NCI-H146 treated with DMSO at 0.1 percent for 48 hours (cell line): Measurements from ENCODE around the gene RALGPS1.

Source experiments
- DNase-seq: peaks from one replicate; lab custom pipeline; 2025; ENCODE audit not compliant: unreplicated experiment; lab: John Stamatoyannopoulos, UW

RALGPS1 gene

DNA sequence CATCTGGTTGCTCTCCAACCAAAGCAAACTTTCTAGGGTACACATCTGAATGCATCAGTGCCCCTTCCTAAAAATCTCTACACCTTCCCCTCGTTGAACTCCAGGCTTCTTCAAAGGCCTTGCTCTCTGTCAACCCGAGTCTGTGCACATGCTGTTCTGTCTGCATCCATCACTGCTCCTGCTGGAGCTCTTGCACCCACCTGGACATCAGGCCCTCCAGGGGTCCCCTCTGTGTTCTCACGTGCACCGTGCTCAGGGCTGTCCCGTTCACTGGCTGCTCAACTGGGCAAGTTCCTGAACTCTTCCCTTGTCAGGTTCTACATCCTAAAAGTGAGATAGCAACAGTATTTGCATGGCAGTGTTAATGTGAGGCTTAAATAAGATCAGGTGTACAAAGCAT is 270.6 kb downstream of the RALGPS1 start:
- no peak for DNase-seq

DNA sequence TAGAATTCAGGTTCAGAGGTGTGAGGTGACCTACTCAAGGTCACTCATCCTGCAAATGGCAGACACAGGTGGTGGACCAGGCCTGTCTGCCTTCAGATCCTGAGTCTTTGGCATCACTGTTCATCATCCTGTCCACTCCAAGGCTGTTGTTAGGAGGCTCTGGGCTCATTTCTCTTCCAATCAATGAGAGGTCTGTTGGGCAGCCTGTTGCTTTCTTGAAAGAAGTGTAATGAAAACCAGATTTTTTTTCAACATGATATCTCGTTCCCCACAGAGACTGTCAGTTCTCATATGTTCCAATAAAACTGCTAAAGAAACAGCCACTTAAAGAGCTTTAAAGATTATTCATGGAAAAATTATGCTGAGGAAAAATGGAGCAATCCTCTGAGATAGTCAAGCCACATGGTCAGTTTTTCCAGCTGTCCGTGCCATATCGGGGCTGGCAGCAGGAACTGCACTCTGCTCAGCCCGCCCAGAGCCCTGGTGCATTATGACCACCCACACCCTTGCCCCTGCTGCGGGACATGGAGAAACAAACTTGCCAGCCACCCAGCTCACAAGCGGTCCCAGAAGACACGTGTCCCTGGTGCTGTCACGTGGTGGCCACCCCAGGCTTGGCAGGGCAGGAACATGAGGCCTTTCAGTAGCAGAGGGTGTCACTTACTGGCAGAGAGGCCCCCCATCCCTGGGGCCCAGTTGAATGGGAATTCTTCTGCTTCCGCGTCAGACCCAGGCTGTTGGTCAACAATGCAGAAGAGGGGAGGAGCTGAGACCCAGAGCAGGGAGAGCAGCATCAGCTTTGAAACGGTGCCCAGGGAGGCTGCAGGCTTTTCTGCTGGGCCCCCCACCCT is 271.6 kb downstream of the RALGPS1 start:
- DNase-seq = no peak

DNA sequence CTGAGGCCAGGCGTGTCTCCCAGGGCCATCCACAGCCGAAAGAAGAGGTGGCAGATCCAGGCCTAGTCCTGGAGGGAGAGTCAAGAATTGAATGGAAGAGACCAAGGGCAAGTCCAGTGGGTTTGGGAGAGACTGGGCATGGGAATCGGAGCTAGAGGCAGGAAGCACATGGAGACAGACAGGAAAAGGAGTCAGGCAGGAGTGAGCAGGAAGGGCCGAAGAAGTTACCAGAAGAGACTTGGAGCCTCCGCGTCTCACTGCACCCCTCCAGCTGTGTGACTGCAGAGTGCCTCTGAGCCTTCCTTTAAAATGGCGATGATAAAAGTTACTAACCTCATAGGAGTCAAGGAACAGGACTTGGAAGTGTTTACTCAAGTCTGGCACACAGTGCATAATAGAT is 272.2 kb downstream of the RALGPS1 start:
- DNase-seq = no peak

DNA sequence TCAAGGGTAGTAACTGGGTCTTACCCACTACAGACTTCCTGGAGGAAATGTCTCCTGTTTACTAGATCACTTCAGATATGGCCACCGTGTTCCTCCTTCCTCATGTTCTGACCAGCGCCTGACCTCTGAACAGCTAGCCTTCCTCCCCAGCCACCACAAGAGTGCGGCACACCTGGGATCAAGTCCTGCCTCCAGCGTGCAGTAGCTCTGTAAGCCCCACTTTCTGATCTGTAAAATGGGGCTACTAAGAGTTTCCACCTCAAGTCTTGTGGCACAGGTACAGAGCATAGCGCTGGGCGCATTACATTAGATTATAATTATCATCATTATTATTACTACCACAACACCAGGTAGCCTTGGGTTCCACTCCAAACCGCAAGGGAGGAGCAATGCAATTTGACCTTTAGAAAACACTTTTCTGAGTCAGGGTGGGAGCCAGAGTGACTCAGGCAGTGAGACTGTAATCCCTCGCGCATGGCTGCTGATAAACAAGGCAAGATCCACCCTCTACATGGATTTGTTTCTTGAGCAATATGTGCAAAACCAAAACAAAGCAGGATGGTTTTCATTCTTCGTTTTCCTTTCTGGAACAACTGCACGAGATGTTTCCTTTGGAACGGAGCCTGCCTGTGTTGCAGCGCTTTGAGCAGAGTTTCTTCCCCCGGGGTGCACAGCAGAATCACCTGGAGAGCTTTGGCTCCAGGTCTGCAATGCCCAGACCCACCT is 272.8 kb downstream of the RALGPS1 start:
- no peak for DNase-seq

DNA sequence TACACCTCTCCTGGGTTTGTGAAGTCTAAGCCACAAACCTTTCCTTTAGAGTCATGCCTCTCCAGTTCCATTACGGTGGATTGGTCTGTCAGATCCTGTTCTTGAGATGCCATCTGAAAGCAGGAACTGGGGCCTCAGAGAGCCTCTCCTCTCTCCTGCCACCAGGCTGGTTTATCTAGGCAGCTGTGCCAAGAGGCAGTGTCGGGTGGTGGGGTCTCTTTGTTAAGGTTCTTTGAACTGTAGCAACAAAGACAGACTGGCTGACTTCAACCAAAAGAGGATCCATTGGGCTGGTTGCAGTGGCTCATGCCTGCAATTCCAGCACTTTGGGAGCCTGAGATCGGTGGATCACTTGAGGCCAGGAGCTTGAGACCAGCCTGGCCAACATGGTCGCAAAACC is 273.8 kb downstream of the RALGPS1 start:
- DNase-seq = no peak

DNA sequence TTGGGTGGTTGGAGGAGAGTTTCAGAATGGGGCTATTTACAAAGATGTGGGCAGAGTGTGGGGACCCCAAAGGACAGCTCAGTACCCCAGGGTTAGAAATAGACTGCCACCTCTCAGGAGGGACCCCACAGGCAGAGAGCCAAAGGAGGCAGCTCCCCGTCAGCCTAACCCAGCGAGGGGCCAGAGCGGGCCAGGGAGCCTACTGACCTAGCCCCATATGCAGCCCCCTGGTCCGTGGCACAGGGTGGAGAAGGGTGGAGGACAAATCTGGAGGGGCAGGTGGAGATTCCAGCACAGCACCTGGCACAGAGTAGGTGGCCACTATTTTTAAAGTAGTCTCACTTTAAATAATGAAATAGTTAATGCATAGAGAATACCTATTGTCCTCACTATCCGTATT is 275.0 kb downstream of the RALGPS1 start:
- DNase-seq = no peak

DNA sequence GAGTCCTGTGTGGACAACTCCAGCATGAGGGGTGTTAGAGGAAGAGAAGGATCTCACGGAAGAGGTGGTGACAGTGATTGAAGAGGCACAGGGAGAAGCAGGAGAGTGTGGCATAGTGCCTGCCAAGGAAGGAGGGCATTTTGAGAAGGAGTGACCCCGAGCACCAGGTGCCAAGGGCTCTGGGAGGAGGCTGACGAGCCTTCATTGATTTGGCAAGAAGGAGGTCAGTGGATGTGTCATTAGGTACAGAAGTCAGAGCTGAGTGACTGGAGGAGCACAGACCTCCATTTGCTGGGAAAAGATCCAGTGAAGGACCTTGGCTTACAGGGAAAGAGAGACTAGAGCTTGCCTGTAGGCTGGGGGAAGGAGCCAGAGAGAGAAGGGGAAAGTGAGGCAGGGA is 278.2 kb downstream of the RALGPS1 start:
- DNase-seq = no peak

DNA sequence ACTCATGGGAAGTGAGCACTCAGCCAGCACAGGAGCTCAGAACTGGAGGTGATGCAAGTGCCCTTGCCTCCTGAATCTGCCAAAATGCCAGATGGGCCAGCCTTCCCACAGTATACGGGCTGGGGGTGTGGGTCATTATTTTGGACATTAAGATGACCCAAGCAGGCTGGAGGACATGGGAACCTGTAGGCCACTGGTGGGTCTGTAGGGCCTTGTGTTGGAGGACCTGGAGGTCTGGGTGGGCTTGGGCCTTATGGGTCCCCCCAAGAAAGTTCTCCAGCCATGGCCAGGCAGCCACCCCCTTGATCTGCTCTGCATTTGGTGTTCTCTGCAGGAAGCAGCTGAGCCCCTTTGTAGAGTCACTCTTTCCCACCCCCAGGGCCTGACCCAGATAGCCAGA is 278.9 kb downstream of the RALGPS1 start:
- no peak for DNase-seq

DNA sequence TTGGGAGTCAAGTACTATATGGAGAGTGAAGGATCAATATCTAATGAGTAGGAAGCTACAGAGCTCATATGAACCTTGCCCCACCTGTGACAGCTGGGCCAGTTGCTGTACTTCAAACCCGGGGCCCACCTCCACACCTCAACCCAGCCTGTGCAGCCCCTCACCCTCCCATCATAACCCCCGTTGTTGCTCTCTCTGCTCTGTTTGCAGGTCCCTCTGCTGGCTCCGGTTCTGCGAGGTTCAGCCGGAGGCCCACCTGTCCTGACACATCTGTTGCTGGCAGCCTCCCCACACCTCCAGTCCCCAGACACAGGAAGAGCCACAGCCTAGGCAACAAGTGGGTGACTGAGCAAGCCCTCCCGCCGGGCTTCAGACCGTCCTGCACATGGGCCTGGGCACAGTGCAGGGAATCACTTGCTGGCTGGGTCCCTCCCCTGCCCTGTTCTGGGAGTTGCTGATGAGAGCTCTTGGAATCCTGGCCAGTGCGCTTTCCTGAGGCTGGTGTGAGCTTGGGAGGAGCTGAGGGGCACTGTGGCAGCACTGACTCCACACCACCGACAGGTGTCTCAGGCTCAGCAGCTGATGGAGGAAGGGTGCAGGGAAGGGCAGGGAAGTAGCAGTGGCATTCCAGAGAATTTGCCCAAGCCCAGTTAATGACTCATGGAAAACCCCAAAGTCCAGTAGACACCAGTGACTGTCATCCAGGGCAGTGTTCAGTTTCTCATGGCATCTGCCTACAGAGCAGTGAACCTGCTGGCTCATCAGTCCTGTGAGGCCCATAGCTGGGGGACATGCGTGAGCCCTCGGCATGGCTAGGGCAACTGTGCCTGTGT is 280.5 kb downstream of the RALGPS1 start:
- DNase-seq = no peak

DNA sequence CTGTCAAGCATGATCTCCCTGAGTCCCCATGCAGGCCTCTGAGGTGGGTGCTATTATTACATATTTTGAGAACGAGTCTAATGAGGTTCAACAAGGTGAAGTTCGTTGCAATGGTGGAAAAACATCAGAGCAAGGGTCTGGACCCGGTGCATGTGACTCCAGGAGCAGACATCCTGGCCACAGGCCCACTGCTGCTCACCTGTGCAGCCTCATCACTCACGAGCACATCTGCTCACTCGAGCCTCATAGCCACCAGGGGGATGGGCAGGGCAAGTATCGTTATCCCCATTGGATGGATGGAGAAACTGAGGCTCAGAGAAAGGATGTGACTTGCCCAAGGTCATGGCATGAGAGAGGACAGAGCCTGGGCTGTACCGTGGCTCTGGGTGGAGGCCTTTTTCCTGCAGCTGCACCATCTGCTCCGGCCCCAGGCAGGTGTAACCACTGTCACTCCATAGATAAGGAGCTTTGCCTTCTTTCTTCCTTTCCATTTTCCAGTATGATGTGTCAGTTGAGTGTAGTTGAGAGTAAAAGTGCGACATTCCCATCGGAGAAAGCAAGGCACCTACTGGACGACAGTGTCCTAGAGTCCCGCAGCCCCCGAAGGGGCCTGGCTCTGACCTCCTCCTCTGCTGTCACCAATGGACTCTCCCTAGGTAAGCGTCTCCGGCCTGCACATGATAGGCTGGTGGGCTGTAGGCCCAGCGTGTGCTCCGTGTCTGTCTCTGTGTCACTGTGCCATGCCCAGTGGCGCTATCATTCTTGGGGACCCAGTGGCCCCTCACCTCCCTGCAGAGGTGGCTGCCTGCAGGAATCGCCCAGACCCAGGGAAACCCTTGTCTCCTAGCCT is 281.6 kb downstream of the RALGPS1 start:
- DNase-seq = no peak

DNA sequence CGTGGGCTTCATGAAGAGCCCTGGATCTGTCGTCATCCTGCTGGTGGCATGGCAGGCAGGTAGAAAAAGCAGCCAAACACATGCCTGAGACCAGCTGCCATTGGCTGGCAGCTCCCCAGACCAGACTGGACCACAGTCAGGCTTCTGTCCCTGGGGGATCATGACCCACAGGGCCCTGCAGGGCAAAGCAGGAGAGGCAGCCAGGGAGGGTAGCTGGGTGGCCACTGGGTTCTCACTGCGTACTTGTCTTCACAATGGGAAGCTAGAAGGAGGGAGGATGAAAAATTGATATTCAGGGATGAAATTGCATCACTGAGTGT is 282.2 kb downstream of the RALGPS1 start:
- DNase-seq = no peak

DNA sequence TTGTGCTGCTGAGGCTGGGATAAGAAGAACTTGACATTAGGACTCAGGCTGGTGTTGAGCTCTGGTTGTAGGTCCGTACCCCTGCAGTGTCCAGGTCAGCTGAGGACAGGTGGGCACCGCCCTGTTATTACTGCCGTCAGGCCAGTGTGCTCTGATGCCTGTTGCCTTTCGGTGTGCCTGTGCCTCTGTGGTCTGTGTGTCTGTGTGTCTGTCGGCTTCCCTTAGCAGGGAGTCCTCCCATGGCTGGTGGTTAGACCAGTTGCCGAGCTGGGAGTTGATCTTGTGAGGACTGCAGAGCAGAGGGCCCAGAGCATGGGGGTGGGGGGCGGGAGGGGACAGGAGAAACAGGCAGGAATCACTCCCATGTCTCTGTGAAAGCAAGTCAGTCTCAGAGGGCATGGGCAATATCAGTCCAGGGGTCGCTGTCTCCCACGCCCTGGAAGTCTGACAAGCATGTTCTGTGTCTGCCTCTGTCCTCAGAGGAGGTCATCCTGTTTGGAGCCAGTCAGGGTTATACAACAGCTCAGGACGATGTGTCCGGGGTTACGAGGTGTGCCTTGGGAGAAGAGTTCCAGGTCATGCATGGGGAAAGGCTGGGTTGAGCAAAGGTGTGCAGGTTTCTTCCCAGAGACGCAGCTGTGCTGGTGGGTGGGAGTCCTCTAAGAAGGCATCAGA is 282.7 kb downstream of the RALGPS1 start:
- DNase-seq = no peak

DNA sequence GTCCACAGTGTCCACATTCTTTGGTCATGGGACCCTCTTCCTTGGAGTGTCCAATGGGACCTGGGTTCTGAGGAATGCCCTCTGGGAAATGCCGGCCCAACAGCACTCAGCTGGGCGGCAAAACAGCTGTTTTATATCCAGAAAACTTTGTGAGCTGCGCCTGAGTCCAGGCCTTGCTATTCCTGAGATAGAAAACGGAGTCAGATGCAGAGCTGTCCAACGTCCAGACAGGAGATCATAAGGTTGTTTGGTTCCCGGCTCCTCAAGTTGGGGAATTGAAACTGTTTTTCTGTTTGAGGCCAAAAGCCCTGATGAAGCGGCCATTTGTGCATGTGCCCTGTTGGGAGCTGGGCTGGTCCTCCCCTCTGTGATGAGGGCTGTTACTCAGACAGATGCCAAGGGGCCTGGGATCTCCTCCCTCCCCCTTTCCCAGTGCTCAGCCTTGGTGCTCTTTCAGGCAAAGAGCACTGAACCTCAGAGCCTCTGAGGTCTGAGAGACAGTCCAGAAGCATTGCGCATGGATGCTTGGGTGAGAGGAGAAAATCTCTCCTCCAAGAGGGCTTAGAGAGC is 283.4 kb downstream of the RALGPS1 start:
- DNase-seq = no peak

DNA sequence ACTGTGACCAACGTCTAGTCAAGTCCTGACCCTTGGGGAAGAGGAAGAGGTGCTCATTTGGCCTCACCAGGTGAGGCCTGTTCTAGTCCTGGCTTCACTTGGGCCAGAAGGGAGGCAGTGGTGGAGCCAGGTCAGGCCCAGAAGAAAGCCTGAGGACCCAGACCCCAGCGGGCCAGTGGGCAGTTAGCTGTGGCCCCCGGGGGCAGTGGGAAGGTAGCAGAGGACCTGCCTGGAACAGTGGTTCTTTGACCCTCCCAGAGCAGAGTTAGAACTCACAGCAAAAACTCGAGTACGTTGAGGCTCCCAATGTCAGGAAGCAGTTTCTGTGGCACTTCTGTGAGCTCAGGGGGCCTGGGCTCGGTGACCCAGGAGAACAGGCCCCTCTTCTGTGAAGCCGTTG is 284.0 kb downstream of the RALGPS1 start:
- no peak for DNase-seq

DNA sequence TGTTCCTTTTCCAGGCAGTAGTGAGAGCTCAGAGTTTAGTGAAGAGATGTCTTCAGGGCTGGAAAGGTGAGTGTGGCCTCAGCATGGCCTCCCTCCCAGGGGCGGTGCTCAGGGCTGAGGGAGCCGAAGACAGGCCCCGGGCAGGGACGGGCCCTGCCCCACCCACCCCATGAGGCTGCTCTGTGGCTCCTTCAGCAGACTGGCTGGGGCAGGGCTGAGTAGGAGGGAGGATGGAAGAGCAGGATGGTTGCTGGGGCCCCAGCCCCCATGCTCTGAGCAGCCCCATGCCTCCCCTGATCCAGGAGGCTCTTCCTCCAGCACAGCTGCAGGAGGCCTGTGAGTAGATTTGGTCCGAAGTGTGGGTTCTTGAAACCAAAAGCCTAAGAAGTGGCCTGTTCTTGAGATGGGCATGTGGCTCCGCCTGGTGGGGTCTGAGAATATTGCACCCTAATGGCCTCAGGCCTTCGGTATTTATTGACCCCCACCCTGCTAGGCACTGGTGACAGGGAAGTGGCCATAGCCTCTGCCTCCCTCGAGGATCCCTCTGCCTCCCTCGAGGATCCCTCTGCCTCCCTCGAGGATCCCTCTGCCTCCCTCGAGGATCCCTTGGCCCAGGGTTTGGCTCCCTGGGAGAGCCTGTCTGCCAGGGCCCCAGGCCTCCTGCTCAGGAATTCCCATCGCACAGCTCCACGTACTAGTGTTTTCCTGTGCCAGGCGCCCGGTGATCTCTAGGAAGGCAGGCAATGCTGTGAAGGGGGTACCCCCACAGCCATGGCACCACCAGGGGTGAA is 284.6 kb downstream of the RALGPS1 start:
- DNase-seq = no peak

DNA sequence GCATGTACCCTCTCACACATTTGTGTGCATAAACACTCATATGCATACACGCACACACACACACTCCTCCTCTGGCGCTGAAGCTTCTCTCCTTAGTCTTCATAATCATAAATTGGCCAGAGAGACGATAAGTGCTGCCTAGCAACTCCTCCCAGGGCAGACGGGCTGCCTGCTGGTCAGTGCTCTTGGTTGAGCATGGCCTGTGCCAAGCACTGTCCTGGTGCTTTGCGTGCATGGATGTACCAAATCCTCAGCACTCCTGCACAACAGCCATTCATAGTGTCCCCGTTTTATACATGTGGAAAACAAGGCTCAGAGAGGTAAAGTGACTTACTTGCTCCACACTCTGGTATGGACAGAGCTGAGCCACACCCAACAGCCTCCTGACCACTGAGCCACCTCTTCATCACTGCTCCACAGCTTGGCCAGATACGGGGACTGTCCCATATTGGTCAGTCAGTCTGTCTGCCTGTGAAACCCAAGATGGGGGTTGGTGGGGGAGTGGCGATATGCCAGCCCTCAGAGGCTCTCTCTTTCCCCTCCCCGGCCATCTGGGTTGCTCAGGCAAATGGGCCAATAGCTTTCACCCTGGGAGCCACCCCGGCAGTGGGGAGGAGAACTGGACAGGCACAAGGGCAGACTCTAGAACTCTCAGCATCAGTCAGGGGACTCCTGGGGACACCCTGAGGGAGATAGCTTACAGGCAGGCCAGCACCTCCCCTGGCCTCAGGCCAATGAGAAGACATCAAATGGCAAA is 285.7 kb downstream of the RALGPS1 start:
- no peak for DNase-seq

DNA sequence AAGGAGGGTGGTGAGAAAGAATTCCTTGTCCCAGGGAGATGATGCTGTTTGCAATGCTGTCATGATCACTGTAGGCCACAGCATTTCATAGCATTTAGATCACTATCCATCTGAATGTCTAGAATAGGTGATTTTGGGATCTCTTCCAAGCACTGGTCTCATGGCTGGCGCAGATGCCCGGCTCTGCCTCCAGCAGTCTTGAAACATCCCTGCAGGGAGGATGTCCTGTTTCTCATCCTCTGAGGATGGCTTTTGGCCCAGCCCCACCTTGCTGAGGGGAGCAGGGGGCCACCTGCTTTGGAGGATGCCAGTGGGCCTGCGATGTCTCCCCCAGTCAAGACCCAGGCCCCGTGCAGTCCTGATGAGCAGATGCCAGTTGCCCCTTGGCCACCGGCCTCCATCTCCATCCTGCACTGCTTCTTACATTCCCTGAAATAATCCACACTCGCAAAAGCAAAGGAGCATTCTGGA is 286.5 kb downstream of the RALGPS1 start:
- DNase-seq = no peak

DNA sequence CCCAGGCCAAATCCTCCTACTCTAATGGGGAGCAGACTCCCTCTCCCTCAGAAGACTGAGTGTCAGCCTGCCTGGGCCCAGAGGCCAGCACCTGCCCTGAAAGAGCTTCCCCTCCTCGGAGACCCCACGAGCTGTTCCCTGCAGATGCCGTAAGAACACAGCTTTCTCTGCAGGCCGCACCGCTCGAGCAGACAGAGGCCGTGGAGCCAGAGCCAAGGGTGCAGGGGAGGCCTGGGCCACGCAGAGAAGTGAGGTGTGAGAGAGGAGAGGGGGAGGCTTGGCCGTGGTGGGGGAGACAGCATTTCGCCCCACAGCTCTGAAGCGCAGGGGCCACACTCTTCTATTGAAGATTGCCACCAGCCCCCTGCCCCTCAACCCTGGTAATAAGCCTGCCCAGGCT is 287.1 kb downstream of the RALGPS1 start:
- DNase-seq = no peak
